HG03097 (cell line): ENCODE measurements around the gene PPP2R3B.
"Not testable (repeated sequence)": the region's sequence is repeated elsewhere in the genome, so short reads cannot be mapped to it uniquely, and the experiment has no call there.

Experiments
- ATAC-seq: cut with Tn5 transposase; IDR thresholded peaks from one replicate; pipeline ENCODE4 v1.9.1; 2021; ENCODE audit not compliant: unreplicated experiment, low FRiP score

The PPP2R3B gene

DNA sequence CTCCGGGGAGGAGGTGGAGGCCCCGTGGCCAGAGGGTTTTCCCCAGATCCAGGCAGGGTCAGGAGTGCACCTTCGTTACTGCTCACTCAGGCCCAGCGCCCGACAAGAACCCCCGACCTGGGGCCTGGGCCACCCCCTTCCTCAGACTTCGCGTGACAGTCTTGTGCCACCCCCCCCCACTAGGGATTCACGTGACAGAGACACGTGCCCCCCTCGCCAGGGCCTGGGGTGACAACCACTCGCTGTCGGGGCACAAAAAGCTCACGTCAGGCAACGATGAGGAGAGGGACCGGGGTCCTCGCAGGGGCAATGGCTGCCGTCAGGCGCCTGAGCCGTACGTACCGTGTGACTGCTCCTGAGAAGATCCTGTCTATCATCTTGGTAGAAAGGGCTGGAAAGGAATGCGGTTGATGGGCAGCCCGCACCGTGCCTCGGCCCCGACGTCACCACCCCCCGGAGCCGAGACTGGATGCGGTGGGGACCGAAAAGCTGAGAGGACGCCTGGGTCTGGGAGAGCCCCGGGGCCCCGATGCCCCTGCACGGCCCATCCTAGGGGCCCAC lies 45.1 kb downstream of the PPP2R3B start:
- ATAC-seq: no peak

DNA sequence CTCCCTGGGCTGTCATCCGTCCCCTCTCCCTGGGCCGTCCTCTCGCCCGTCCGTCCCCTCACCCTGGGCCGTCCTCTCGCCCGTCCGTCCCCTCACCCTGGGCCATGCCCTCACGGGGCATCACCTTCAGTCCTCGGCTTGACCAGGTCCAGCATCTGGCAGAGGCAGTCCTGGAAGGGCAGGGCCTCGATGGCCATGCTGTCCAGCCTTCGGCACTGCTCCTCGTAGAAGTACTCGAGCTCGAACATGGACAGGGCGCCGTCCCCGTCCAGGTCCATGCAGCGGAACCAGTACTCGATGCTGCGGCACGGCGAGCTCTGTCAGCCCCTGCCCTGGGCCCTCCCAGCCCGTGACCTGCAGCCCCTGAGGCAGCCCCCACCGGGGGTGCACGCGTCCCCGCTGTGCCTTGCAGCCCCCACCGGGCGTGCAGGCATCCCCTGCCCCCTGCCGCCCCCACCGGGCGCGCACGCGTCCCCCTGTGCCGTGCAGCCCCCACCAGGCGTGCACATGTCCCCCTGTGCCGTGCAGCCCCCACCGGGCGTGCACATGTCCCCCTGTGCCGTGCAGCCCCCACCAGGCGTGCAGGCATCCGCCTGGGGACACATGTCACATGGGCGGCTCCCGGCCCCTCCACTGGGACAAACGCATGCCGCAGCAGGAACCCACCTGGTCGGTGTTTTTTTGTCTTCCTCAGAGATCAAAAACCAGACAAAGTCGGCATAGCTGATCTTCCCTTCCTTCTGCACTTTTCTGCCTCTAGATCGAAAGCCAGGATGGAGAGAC lies 45.9 kb downstream of the PPP2R3B start:
- ATAC-seq: no peak

DNA sequence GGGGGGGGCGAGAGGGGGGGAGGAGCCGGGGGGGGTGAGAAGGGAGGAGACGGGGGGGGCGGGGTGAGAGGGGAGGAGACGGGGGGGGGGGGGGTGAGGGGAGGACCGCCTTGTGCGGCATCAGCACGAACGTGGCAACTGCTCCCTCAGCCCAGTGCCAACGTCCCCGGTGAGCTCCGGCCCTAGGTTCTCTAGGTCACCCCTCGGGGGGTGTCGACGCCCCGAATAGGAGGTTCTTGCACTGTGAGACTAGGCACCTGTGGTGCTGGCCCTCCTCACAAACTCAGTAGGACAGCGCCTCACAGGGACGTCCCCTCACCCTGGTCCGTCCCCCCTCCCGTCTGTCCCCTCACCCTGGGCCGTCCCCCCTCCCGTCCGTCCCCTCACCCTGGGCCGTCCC lies 46.6 kb downstream of the PPP2R3B start:
- no peak for ATAC-seq

DNA sequence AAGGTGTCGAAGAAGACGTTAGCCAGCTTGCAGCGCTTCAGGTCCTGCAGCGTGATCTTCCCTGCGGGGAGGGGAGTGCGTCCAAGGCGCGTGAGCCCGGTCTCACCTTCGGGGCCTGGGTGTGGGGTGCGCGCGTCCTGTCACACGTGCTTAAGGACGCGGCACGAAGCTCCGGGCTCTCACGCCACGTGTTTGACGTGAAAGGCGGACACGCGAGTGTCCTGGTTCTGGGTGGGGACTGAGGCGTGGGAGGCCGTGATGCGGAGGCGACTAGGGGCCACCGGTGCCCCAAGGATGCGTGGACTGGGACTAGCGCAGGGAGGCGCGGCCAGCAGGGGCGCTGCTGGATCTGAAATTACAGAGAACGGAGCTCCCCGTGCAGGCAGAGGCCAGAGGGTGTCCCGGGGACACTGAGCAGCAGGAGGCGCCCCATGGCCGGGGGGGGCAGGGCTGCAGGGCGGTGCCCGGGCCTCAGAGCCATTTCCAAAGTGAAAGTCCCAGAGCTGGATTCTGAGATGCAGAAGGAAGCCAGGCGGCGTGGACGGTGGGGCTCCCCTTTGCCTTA lies 47.8 kb downstream of the PPP2R3B start:
- ATAC-seq: no peak

DNA sequence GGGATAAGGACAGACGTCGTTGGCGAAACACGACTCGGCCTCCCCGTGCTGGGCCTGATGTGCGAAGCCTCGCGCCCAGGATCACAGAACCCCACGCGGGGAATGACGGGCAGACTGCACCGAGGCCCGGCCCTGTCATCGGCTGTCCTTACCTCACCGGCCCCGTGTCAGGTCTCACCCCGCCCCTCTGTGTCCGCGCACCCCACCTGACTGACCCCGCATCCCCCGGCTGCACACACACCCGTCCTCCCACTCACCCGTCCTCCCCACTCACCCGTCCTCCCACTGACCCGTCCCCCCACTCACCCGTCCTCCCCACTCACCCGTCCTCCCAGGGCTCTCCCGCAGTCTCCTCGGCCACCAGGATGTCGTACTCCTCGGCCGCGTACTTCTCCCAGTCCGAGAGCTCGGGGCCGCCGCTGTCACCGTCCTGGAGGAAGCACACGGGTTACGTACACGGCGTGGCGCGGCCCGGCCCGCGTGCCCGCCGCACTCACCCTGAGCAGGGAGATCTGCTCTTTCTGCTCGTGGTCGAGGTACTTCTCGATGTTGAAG lies 48.3 kb downstream of the PPP2R3B start:
- ATAC-seq: no peak

DNA sequence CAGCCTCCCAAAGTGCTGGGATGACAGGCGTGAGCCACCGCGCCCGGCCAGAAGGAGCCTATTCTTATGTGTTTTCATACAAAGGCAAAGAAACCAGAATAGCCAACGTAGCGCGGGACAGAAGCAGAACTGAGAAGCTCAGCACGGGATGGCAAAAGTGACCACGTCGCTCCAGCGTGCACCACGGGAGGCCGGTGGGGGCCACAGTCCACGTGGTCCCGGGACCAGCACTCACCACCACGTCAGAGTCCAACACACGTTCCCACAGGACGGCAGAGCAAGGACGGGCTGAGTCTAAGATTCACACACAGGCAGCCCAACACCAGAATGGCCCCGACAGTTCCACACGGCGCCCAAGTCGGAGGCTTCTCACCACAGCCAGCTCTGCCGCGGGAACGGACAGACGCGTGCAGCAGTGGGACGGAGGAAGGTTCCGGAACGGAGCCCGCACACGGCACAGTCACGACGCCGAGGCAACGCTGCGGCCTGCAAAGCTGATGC lies 49.3 kb downstream of the PPP2R3B start:
- ATAC-seq: no peak

DNA sequence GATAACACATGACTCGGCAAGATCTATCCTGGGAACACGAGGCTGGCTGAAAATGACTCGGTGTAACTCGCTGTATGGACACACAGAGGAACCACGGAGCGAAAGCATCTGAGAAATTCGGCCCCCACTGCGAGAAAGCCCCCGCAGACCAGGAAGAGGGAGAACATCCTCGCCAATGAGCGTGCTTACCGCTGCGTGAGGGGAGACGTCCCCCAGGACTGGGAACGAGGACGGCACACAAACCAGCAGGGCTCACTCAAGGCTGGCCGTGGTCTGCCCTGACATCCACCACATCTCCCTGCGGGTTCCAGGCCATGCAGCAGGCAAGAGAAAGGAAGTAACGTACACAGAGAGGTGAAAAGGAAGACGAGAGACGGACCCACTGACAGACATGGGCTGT lies 50.5 kb downstream of the PPP2R3B start:
- no peak for ATAC-seq

DNA sequence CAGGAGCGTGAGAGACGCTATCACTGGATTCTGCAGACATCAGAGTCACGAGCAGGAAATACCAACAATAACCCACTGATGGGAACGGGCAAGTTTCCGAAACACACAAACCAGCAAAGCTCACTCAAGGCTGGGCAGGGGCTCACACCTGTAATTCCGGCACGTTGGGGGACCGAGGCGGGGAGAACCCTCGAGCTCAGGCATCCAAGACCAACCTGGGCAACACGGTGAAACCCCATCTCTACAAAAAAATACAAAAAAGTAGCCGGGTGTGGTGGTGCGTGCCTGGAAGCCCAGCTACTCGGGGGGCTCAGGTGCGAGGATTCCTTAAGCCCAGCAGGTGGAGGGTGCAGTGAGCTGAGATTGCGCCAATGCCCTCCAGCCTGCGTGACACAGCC lies 51.0 kb downstream of the PPP2R3B start:
- ATAC-seq: no peak

DNA sequence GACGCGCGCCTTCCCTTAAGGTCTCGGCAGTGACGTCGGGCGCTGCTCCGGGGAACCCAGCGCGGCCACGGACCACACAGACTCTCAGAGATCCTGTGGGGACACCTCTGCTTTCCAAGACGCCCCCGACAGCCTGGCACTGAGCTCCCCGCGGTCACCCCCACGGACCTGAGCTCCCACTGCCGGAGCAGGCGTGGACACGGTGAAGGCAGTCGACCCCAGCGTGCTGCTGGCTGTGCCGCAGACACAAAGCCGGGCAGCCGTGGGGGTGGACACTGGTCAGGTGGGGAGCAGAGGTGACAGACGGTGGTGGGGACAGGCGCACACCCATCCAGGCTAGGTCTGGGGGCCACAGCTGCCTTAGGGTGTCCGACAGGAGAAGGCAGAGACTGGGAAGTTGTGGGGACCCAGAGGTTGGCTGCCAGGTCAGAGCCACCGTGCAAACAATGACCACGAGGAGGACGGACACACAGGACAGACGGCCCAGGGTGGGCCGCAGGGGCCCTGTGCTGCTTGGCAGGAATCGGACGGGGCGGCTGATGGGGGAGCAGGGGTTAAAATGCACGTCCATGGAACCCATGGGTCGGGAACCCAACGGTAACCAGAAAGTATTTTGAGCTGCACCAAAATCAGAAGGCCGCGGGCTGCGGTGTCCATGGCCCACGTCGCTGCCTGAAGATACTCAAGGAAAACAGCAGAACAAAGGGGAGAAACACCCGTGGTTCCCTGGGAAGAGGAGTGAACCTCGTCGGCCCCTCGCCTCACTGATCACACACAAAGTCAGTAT lies 51.5 kb downstream of the PPP2R3B start:
- no peak for ATAC-seq

DNA sequence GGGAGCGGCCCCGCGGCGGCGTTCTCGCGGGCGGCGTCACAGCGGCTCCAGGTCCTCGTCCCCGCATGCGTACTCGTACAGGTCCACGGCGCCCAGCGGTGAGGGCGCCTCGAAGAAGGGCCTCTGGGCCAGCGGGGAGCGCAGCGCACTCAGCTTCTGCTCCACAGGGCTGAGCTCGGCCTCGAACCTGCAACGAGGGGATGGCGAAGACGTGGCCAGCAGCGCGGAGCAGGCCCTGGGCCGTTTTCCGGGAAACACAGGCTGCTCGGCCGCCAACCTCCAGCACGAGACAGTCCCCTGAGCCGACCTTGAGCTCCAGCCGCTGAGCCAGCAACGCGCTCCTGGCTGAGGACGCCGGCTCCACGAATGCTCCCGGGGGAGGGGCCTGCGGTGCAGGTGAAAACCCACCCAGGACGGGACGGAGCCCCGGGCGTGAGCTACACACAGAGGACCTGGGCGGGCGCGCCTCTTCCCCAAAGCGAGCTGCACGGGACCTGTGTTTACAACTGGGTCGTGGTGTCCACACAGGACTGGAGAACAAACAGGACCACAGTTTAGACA lies 52.3 kb downstream of the PPP2R3B start:
- no peak for ATAC-seq

DNA sequence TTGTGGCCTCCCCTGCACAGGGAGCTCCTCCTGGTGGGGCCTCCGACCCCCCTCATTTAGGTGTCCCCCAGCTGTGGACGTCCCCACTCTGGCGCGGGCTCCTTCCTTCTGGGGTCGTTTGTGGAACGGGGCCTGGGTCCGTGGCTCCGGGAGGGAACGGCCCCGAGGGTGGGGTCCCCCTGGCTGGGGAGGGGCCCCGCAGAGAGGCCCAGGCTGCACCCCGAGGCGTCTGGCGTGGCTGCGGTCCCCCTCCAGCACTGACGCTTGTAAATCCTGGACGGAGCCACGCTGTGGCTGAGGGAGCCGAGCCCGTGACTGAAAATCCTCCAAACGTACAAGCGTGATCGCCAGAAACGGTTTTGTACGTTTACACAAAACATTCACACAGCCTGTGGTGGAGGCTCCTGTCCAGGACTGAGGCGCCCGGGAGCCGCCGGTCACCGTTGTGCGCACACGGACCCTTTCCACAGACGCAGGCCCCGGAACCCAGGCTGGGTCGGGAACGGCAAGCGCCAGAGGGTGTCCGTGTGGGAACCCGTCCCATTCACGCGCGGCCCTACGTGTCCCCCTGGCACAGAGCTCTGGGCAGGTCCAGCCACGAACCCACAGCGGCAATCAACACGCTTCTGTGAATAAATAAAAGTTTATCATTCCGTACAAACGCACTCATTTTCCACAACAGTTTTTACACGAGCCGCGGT lies 52.9 kb downstream of the PPP2R3B start:
- no peak for ATAC-seq

DNA sequence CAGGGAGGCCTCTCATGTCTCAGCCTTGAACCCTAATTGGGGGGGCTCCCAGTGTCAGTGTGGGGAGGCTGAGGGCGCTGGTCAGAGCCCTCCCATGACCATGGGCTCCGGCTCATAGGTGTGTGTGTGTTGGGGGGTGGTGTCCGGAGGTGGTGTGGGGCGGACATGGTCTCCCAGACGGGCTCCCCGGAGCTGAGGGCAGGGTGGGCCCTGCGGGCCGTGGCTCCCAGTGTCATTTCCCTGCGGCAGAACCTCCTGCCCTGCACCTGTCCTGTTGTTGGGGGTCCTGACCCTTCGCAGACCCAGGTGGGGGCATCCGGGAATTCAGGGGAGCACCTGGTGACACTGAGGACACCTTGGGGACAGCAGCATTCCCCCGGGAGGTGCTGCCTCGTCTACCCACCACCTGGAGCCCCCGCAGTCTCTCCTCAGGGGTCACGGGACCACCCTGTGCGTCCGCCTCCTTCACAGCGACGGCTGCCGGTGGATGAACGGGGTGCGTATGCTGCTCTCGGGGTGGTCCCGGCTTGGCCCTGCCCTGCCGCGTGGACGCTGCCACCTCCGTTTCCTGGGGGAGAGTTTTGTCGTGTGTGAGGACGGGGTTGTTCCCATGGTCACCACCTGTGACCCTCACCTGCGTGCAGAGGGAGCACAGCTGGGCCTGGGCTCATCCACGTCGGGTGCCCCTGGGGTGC lies 53.6 kb downstream of the PPP2R3B start:
- no peak for ATAC-seq

DNA sequence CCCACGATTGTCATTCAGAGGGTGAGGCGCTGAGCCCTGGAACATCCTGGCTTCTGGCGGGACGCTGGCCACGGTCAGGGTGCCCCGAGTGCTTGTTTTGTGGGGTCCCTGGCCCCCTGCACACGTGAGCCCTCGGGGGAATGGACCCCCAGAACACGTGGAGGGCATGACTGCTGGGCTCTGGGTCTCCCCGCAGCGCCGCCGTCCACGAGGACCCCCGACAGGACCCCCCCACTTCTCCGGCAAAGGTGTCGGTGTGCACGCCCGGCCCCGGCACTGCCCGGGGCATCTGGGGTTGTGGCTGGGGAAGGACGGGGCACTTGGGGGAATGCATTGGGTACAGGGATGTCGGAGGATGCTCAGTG lies 54.2 kb downstream of the PPP2R3B start:
- no peak for ATAC-seq

DNA sequence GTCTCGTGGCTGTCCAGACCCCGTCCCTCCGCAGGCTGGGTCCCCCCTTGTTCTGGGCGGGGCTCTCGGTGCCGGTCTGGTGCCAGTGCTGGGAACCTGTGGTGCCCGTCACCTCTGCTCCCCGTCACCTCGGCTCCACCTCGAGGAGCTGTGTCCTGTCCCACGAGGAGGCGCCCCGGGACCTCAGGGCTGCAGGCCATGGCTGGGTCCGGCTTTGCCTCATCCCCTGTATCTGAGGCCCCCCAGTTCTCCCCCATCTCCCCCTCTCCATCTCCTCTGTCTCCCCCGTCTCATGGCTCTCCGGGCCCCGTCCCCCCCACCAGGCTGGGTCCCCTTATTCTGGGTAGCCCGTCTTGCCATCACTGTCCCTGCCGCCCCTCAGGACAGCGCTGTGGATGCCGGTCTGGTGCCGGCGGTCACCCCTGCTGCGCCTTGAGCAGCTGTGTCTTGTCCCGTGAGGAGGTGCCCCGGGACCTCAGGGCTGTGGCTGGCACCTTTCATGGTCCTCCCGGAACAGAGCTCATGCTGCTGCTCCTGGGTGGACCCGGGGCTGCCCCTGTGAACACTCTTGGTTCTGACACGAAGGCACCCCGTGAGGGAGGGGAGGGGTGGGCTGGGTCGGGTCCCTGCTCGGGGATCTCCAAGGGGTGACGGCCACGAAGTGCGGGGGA lies 54.7 kb downstream of the PPP2R3B start:
- no peak for ATAC-seq

DNA sequence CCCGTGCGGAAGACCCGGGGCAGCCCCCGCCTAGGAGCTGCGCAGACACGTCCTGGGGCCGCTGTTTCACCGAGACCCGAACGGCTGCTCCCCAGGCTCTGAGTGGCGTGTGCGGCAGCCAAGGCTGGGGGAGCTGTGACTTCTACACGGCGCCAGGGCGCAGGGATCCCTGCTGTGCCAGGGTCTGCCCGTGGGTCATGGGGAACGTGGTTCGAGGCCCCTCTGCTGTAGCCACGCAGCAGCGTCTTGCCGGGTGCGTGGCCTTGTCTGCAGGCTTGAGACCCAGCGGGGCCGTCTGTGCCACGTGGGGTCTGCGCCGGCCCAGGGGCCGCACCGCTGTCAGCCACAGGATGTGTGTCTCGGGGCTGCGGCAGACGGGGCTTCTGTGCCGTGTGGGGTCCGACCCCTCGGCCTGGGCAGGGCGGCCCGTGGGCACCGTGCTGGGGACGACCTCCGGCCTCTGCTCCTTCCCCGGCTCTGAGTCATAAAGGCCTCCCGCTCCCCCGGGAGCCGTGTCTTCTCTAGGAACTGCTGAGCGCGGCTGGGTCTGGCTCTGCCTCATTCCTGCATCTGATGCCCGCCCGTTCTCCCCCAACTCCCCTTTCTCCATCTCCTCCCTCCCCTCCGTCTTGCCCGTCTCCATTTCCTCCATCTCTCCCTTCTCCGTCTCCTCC lies 55.4 kb downstream of the PPP2R3B start:
- ATAC-seq: no peak

DNA sequence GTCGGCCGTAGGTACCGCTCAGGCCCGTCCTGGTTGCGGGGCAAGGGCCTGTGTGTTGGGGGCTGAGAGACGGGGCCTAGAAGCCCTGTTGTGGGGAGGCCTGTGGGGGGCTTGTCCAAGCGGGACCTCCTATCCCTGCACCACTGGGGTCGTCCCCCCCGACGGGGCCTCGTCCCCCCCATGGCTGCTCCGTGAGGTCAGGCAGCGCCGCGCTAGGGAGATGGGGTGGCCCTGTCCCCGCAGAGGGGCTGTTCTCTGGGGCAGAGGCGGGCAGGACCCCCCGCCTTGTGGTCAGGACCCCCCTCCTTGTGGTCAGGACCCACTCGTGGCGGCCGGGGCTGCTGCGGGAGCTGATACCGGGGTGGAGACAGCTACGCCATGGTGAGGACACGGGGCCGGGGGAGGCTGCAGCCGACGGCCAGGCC lies 56.0 kb downstream of the PPP2R3B start:
- no peak for ATAC-seq

DNA sequence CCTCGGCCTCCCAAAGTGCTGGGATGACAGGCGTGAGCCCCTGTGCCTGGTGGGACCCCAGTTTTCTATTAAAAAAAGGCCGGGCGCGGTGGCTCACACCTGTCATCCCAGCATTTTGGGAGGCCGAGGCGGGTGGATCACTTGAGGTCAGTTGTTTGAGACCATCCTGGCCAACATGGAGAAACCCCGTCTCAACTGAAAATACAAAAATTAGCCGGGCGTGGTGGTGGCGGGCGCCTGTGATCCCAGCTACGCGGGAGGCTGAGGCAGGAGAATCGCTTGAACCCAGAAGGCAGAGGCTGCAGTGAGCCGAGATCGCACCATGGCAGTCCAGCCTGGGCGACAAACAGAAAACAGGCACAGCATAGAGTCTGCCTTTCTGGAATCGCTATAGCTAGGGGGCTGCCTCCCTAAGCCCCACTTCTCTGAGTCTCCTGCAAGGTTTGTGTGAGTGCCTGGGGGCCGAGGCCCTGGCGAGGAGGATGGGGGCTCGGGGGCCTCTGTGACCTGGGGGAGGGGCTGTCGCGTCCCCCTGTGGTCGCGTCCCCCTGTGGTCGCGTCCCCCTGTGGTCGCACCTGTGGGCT lies 56.5 kb downstream of the PPP2R3B start:
- not testable (repeated sequence) for ATAC-seq

DNA sequence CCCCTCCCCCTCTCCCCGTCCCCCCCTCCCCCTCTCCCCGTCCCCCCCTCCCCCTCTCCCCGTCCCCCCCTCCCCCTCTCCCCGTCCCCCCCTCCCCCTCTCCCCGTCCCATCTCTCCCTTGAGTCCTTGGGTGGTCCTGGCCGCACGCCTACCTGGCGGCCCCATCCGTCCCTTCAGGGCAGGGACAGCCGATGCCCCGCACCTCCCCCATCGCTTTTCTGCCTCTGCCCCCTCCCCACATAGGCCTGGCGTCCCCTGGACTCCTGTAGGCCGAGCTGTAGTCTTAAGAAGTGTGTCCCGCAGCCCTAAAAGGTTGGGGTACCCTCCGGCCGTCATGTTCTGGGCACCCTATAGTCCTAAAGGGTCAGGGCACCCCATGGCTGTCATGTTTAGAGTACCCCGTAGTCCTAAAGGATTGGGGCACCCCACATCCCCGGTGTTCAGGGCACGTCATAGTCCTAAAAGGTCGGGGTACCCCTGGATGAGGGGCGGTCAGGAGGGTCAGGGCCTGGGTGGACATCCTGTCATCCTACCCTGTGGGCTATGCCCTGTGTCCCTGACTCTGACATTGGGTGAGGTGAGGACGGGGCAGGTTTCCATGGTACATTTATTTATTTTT lies 57.3 kb downstream of the PPP2R3B start:
- ATAC-seq: no peak
